NT2/D1 (cell line): ENCODE data around the gene NYNRIN.

Source experiments
- DNase-seq: peaks from one replicate; pipeline ENCODE4 v3.0.0-alpha.2; 2011; ENCODE audit warnings: low read depth, low spot score
- H3K27me3 ChIP-seq: 2 replicates; pipeline ENCODE4 v1.6.0; 2011; ENCODE audit warnings: mild to moderate bottlenecking; ENCODE audit not compliant: insufficient read length, insufficient read depth
- H3K36me3 ChIP-seq: 2 replicates; pipeline ENCODE4 v1.6.1; 2011; ENCODE audit warnings: mild to moderate bottlenecking, low read length, mixed read lengths; ENCODE audit not compliant: insufficient read depth, insufficient read length
- H3K4me1 ChIP-seq: 2 replicates; pipeline ENCODE4 v1.5.1; 2011; ENCODE audit not compliant: insufficient read depth, insufficient read length
- H3K4me3 ChIP-seq: 2 replicates; pipeline ENCODE4 v1.5.1; 2011; ENCODE audit warnings: low read depth; ENCODE audit not compliant: insufficient read length
- H3K9ac ChIP-seq: 2 replicates; pipeline ENCODE4 v1.6.0; 2011; ENCODE audit warnings: low read depth; ENCODE audit not compliant: insufficient read length
- H3K9me3 ChIP-seq: 2 replicates; pipeline ENCODE4 v1.5.1; 2011; ENCODE audit warnings: mild to moderate bottlenecking, low read length; ENCODE audit not compliant: insufficient read depth
- SUZ12 ChIP-seq: IDR thresholded peaks from 2 replicates; pipeline ENCODE4 v1.6.1; 2011; ENCODE audit not compliant: insufficient read length, insufficient read depth; ENCODE audit errors: extremely low read depth
- YY1 ChIP-seq: IDR thresholded peaks from 2 replicates; pipeline ENCODE4 v1.6.1; 2011; ENCODE audit not compliant: insufficient read length, insufficient read depth
- ZNF274 ChIP-seq: IDR thresholded peaks from 2 replicates; pipeline ENCODE4 v1.6.1; 2011; ENCODE audit warnings: mild to moderate bottlenecking, low read depth, low read length

The NYNRIN gene

GRCh38 chr14:24458736-24459135 lies 59.9 kb downstream of the NYNRIN start:
- Histone ChIP-seq H3K4me1 (no peaks in the 10 kb centered on the region), H3K9ac (no peak overlapping the region), H3K27me3 (no peaks in the 10 kb centered on the region), H3K36me3 (peaks cover 8% of the 10 kb centered on the region), H3K4me3 (no peak overlapping the region), H3K9me3 (peaks cover 11% of the 10 kb centered on the region; the same call in 1 of the 2 replicates)
- TF ChIP-seq SUZ12 (no peak), ZNF274 (no peak), YY1 (no peak)
- no peak for DNase-seq

DNA sequence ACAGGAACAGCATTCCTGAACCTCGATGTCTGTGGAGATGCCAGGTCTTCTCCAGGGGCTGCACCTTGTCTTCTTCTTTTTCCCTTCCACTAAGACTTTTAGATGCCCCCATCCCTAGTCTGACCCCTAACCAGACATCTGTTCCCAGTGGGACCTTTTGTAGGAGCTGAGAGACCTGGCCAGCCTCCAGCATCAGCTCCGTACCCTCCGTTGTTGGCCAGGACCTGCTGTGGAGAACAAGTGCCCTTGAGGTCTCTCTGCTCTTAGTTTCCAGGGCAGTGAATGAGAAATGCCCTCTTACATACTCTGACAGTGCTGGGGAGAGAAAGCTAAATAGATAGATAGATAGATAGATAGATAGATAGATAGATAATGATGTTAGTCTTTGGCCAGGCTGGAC lies 60.5 kb downstream of the NYNRIN start:
- H3K9me3 ChIP-seq: peaks cover 5% of the 10 kb centered on the region; the same call in 1 of the 2 replicates
- H3K9ac ChIP-seq: no peak overlapping the region
- TF ChIP-seq ZNF274 (no peak), SUZ12 (no peak), YY1 (no peak)
- no peak overlapping the region for H3K4me3 ChIP-seq
- H3K36me3 ChIP-seq: peaks cover 8% of the 10 kb centered on the region
- H3K4me1 ChIP-seq: no peaks in the 10 kb centered on the region
- no peaks in the 10 kb centered on the region for H3K27me3 ChIP-seq
- no peak for DNase-seq

GRCh38 chr14:24461336-24461735 lies 62.5 kb downstream of the NYNRIN start:
- no peaks in the 10 kb centered on the region; the same call in 1 of the 2 replicates for H3K9me3 ChIP-seq
- TF ChIP-seq YY1: no peak
- TF ChIP-seq SUZ12: no peak
- no peak for TF ChIP-seq ZNF274
- H3K36me3 ChIP-seq: peaks cover 8% of the 10 kb centered on the region
- no peak overlapping the region for H3K4me3 ChIP-seq
- no peaks in the 10 kb centered on the region for H3K27me3 ChIP-seq
- no peak overlapping the region for H3K9ac ChIP-seq
- DNase-seq: no peak
- no peaks in the 10 kb centered on the region for H3K4me1 ChIP-seq

DNA sequence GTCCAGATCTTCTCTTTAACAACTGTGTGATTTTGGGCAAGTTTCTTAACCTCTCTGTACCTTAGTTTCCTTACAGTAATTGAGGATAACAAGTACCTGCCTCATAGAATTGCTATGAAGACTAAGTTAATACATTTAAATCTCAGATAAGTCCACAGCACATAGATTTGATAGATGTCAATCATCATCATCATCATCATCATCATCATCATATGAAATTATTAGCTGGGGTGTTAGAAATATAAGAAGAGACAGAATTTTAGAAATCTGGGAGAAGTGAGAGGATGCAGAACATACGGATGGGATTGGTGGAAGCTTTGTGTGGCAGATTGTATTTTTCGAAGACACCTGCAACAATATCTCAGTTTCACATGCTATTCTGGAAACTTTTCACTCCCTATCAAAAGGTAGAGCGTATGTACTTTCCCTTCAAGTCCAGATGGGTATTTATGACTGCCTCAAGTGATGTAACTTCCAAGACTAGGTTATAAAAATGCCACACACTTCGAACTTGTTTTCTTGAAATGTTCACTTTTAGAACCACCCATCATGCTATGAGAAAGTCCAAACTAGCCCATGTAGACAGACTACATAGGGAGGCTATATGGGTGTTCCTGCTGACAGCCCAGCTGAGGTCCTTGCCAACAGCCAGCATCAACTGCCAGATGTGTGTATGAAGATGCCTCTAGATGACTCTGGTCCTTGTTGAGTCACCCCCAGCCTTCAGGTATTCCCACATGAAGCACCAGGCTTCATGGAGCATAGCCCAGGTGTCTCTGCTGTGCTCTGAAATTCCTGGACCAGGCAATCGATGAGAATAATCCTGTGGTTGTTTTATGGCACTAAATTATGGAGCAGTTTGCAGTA lies 64.4 kb downstream of the NYNRIN start:
- Histone ChIP-seq H3K4me3 (no peak overlapping the region), H3K9me3 (no peaks in the 10 kb centered on the region), H3K27me3 (no peaks in the 10 kb centered on the region), H3K4me1 (no peaks in the 10 kb centered on the region), H3K36me3 (peaks cover 1% of the 10 kb centered on the region), H3K9ac (no peak overlapping the region)
- TF ChIP-seq ZNF274 (no peak), SUZ12 (no peak)
- no peak for DNase-seq

- no peak overlapping the region for H3K9ac ChIP-seq
- H3K27me3 ChIP-seq: no peaks in the 10 kb centered on the region
- DNase-seq: no peak
- TF ChIP-seq ZNF274: no peak
- no peak for TF ChIP-seq YY1
- no peak for TF ChIP-seq SUZ12
- H3K4me1 ChIP-seq: no peaks in the 10 kb centered on the region
- H3K4me3 ChIP-seq: no peak overlapping the region
- no peaks in the 10 kb centered on the region for H3K9me3 ChIP-seq
- H3K36me3 ChIP-seq: no peaks in the 10 kb centered on the region
These were observed 65.3 kb downstream of the NYNRIN start for GRCh38 chr14:24463884-24464785.

DNA sequence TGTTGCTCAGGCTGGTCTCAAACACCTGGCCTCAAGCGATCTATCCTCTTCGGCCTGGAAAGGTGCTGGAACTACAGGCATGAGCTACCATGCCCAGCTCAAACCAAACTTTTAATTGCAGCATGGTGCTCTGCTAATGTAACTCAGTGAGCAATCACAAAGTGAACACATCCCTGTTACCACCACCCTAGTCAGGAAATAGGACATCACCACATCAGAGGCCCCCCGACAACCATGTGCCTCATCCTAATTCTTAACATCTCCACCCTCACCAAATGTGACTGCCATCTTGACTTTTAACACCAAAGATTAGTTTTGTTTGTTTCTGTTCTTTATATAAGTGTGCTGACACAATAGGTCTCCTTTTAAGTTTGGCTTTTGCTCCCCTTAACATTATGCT lies 66.6 kb downstream of the NYNRIN start:
- no peak overlapping the region for H3K4me3 ChIP-seq
- no peak overlapping the region for H3K9ac ChIP-seq
- TF ChIP-seq YY1 (no peak), SUZ12 (no peak), ZNF274 (no peak)
- no peaks in the 10 kb centered on the region for H3K27me3 ChIP-seq
- H3K4me1 ChIP-seq: no peaks in the 10 kb centered on the region
- H3K9me3 ChIP-seq: no peaks in the 10 kb centered on the region
- DNase-seq: no peak
- H3K36me3 ChIP-seq: no peaks in the 10 kb centered on the region

DNA sequence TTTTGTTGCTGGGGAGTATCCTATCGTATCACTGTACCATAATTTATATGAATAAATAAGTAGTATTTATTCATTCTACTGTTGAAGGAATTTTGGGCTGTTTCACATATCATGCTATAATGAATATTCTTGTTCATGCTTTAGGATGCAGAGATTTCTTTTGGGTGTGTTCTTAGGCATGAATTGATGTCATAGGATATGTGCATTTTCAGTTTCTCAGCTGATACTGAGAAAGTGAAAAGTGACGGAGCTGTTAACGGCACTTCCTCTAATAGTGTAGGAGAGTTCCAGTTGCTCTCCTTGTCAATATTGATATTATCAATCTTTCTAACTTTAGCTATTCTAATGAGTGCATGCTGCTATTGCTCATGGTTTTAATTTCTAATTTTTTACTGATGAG lies 67.0 kb downstream of the NYNRIN start:
- Histone ChIP-seq H3K4me3 (no peak overlapping the region), H3K27me3 (no peaks in the 10 kb centered on the region), H3K9ac (no peak overlapping the region), H3K9me3 (no peaks in the 10 kb centered on the region), H3K4me1 (no peaks in the 10 kb centered on the region), H3K36me3 (no peaks in the 10 kb centered on the region)
- TF ChIP-seq YY1 (no peak), SUZ12 (no peak), ZNF274 (no peak)
- DNase-seq: no peak
